HG02798 (cell line): ENCODE measurements around the gene AVP.

Source experiments
- ATAC-seq: cut with Tn5 transposase; IDR thresholded peaks from one replicate; pipeline ENCODE4 v1.9.1; 2021; ENCODE audit warnings: mild to moderate bottlenecking; ENCODE audit not compliant: unreplicated experiment, poor library complexity

AVP gene

GRCh38 chr20:3111507-3111906, 27.0 kb upstream of the AVP start:
- ATAC-seq = no peak

GRCh38 chr20:3109350-3110302, 25.1 kb upstream of the AVP start:
- ATAC-seq = no peak

GRCh38 chr20:3107464-3108025, 23.0 kb upstream of the AVP start:
- no peak for ATAC-seq

GRCh38 chr20:3106658-3107463, 22.3 kb upstream of the AVP start:
- no peak for ATAC-seq

GRCh38 chr20:3106185-3106584, 21.7 kb upstream of the AVP start:
- no peak for ATAC-seq

GRCh38 chr20:3105256-3106137, 21.0 kb upstream of the AVP start:
- no peak for ATAC-seq

GRCh38 chr20:3103369-3104032, 19.0 kb upstream of the AVP start:
- no peak for ATAC-seq

- no peak for ATAC-seq
These were observed 18.2 kb upstream of the AVP start for GRCh38 chr20:3102575-3103368.

GRCh38 chr20:3101737-3102574, 17.4 kb upstream of the AVP start:
- no peak for ATAC-seq

GRCh38 chr20:3101251-3101650, 16.7 kb upstream of the AVP start:
- ATAC-seq = no peak

GRCh38 chr20:3100480-3100879, 16.0 kb upstream of the AVP start:
- ATAC-seq = no peak

GRCh38 chr20:3094848-3095629, 10.5 kb upstream of the AVP start:
- ATAC-seq = no peak

- ATAC-seq = no peak
These were observed 9.4 kb upstream of the AVP start for GRCh38 chr20:3093861-3094361.

- ATAC-seq = no peak
These were observed 8.3 kb upstream of the AVP start for GRCh38 chr20:3092611-3093379.

- no peak for ATAC-seq
These were observed 6.0 kb upstream of the AVP start for GRCh38 chr20:3090565-3090964.

- ATAC-seq = no peak
These were observed 3.5 kb upstream of the AVP start for GRCh38 chr20:3088031-3088430.
